ENCODE results near the gene HRH1.

DNA sequence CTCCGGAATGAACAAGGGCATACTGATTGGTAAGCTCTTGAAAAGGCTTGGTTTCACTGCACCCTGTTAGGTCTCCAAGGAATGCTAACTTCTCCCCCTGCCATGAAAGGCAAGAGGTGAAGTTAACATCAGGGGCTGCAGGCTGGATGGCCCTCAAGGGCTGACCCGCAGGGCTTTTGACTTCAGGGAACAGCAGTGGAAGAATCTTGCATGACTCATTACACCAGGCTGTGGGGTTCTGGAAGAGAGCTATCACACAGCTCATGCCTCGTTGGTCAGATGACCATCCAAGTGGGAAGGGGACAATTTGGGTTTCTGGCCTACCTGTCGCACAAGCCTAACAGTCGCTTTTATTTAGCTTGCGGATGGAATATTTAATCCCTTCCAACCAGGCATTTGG is 94.3 kb downstream of the HRH1 start:
- TF ChIP-seq, protein P1, sequence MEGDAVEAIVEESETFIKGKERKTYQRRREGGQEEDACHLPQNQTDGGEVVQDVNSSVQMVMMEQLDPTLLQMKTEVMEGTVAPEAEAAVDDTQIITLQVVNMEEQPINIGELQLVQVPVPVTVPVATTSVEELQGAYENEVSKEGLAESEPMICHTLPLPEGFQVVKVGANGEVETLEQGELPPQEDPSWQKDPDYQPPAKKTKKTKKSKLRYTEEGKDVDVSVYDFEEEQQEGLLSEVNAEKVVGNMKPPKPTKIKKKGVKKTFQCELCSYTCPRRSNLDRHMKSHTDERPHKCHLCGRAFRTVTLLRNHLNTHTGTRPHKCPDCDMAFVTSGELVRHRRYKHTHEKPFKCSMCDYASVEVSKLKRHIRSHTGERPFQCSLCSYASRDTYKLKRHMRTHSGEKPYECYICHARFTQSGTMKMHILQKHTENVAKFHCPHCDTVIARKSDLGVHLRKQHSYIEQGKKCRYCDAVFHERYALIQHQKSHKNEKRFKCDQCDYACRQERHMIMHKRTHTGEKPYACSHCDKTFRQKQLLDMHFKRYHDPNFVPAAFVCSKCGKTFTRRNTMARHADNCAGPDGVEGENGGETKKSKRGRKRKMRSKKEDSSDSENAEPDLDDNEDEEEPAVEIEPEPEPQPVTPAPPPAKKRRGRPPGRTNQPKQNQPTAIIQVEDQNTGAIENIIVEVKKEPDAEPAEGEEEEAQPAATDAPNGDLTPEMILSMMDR (IDR thresholded peaks at IDR 0.05; ENCODE audit: insufficient read depth, low read depth, low read length): no peak
- no peak for TF ChIP-seq EZH2 (IDR thresholded peaks at IDR 0.05; ENCODE audit: insufficient read depth, low read length)

All from astrocyte (in vitro differentiated cells and primary cell).